Bronchial epithelial cell (primary cell): ENCODE measurements around the gene PCSK5. TPM values are rescaled to one million over a fixed set of nuclear protein-coding genes. Genes with fewer than 3 reads are reported as not detected.
"Not testable (repeated sequence)": the region's sequence is repeated elsewhere in the genome, so short reads cannot be mapped to it uniquely, and the experiment has no call there.

Experiments
- DNase-seq: peaks from one replicate; pipeline ENCODE4 v3.0.0-alpha.2; 2010; ENCODE audit warnings: low read depth
- FAIRE-seq: peaks from 2 replicates; lab custom pipeline; 2011; peaks lifted over from hg19 to GRCh38; lab: Jason Lieb, UNC
- H3K27me3 ChIP-seq: 2 replicates; pipeline ENCODE4 v1.5.1; 2011; ENCODE audit warnings: low read length; ENCODE audit not compliant: control insufficient read depth, insufficient read depth
- H3K36me3 ChIP-seq: 2 replicates; pipeline ENCODE4 v1.5.1; 2011; ENCODE audit warnings: low read length; ENCODE audit not compliant: control insufficient read depth, insufficient read depth
- H3K4me3 ChIP-seq: 2 replicates; pipeline ENCODE4 v1.5.1; 2011; ENCODE audit warnings: mild to moderate bottlenecking, low read depth, low read length, control low read depth
- CTCF ChIP-seq: IDR thresholded peaks from 2 replicates; pipeline ENCODE4 v1.5.1; 2011; ENCODE audit warnings: mild to moderate bottlenecking, moderate library complexity, low read length, control low read depth, inconsistent platforms; ENCODE audit not compliant: insufficient read depth, severe bottlenecking
- total RNA-seq: library from RNA; depleted of rRNA; stranded (reverse); fragments of >200 nt; gene quantifications from 2 replicates; pipeline ENCODE4 v1.2.1, GENCODE V29; 2014

The PCSK5 gene
- total RNA-seq, 1 donor from 2014 or later, result 4.2 TPM

GRCh38 chr9:76297721-76298239 is 407.3 kb downstream of the PCSK5 start:
- no peak for FAIRE-seq

GRCh38 chr9:76298521-76299144 is 408.2 kb downstream of the PCSK5 start:
- H3K27me3 ChIP-seq, result no peaks in the 10 kb centered on the region
- no peak for FAIRE-seq
- DNase-seq, result peak; percentile 52
- H3K36me3 ChIP-seq, result no peaks in the 10 kb centered on the region
- no peak overlapping the region for H3K4me3 ChIP-seq
- TF ChIP-seq CTCF, result peak; percentile 38

More at GRCh38 chr9:76297721-76298239, 407.3 kb downstream of the PCSK5 start:
- Histone ChIP-seq H3K27me3 (no peaks in the 10 kb centered on the region), H3K36me3 (no peaks in the 10 kb centered on the region), H3K4me3 (no peak overlapping the region)
- DNase-seq, result no peak
- TF ChIP-seq CTCF, result no peak

- TF ChIP-seq CTCF, result no peak
- no peak overlapping the region for H3K4me3 ChIP-seq
- FAIRE-seq, result no peak
These were observed 412.1 kb downstream of the PCSK5 start for GRCh38 chr9:76302543-76302942.

GRCh38 chr9:76302947-76303550 is 412.6 kb downstream of the PCSK5 start:
- DNase-seq (peak; percentile 44), FAIRE-seq (no peak)
- H3K36me3 ChIP-seq, result no peaks in the 10 kb centered on the region
- peak; percentile 32 for TF ChIP-seq CTCF
- no peak overlapping the region for H3K4me3 ChIP-seq
- no peaks in the 10 kb centered on the region for H3K27me3 ChIP-seq

More at GRCh38 chr9:76302543-76302942, 412.1 kb downstream of the PCSK5 start:
- no peak for DNase-seq
- Histone ChIP-seq H3K36me3 (no peaks in the 10 kb centered on the region), H3K27me3 (no peaks in the 10 kb centered on the region)

GRCh38 chr9:76307047-76307446 is 416.6 kb downstream of the PCSK5 start:
- not testable (repeated sequence) for H3K36me3 ChIP-seq, H3K27me3 ChIP-seq, FAIRE-seq, H3K4me3 ChIP-seq, DNase-seq

- H3K36me3 ChIP-seq, result no peaks in the 10 kb centered on the region
- H3K27me3 ChIP-seq, result no peaks in the 10 kb centered on the region
- no peak for DNase-seq
- no peak for FAIRE-seq
- H3K4me3 ChIP-seq, result no peak overlapping the region
- no peak for TF ChIP-seq CTCF
These were observed 420.1 kb downstream of the PCSK5 start for GRCh38 chr9:76310577-76310976.
